Neural cell (in vitro differentiated cells): Measurements from ENCODE around the gene PSMD11.
A peak's percentile ranks its signal among the peaks of the same experiment; 100 is the strongest.

Experiments used
- CTCF ChIP-seq: fragments of 450-650 bp; IDR thresholded peaks from 2 replicates; pipeline ENCODE4 v1.5.1; 2014; ENCODE audit warnings: antibody characterized with exemption, mild to moderate bottlenecking, moderate library complexity; ENCODE audit not compliant: poor library complexity, severe bottlenecking
- EZH2 ChIP-seq: fragments of 200-600, 300-800 bp; shearing (Covaris generic), sonication (generic); IDR thresholded peaks from 2 replicates; pipeline ENCODE4 v1.6.1; 2014; ENCODE audit warnings: antibody characterized with exemption, low read length, borderline replicate concordance, mild to moderate bottlenecking; ENCODE audit not compliant: insufficient read depth, poor library complexity, severe bottlenecking
- REST ChIP-seq: IDR thresholded peaks from 2 replicates; pipeline ENCODE4 v1.6.1; 2012; ENCODE audit warnings: borderline replicate concordance

GRCh38 chr17:32519228-32520103 lies 75.2 kb downstream of the PSMD11 start:
- peak; percentile 86 for TF ChIP-seq REST
- TF ChIP-seq CTCF = no peak
- no peak for TF ChIP-seq EZH2
